Mesenchymal stem cell (in vitro differentiated cells and primary cell): ENCODE results near the gene FKBP5.

Experiments
- DNase-seq: peaks from one replicate; pipeline ENCODE4 v3.0.0-alpha.2; 2013
- H2AFZ ChIP-seq: one replicate; pipeline ENCODE4 v1.6.1; 2013; ENCODE audit warnings: low read depth, mild to moderate bottlenecking, control low read depth, inconsistent platforms, low read length, moderate library complexity
- H2AK5ac ChIP-seq: 2 replicates; pipeline ENCODE4 v1.6.1; 2013; ENCODE audit warnings: low read length, moderate library complexity, mild to moderate bottlenecking, inconsistent platforms; ENCODE audit not compliant: severe bottlenecking
- H2BK120ac ChIP-seq: one replicate; pipeline ENCODE4 v1.6.1; 2013; ENCODE audit warnings: low read depth, mild to moderate bottlenecking, inconsistent platforms, low read length, moderate library complexity
- H2BK12ac ChIP-seq, 2 experiments: one replicate each; pipeline ENCODE4 v1.6.1; 2013; ENCODE audit warnings: inconsistent platforms in 2 of 2, low read length in 2 of 2, mild to moderate bottlenecking in 2 of 2, moderate library complexity in 2 of 2, control low read depth in 1 of 2
- H2BK15ac ChIP-seq: one replicate; pipeline ENCODE4 v1.6.1; 2013; ENCODE audit warnings: mild to moderate bottlenecking, low read depth, inconsistent platforms; ENCODE audit not compliant: poor library complexity, severe bottlenecking
- H2BK5ac ChIP-seq: 2 replicates; pipeline ENCODE4 v1.6.1; 2013; ENCODE audit warnings: low read depth, mild to moderate bottlenecking, low read length, control low read depth, inconsistent platforms; ENCODE audit not compliant: poor library complexity, severe bottlenecking
- H3K14ac ChIP-seq, 2 experiments: one replicate each; pipeline ENCODE4 v1.6.1; 2013; ENCODE audit warnings: inconsistent platforms in 2 of 2, low read length in 2 of 2, control low read depth in 1 of 2, mild to moderate bottlenecking in 1 of 2, moderate library complexity in 1 of 2
- H3K18ac ChIP-seq, 2 experiments: one replicate each; pipeline ENCODE4 v1.6.1; 2013; ENCODE audit warnings: inconsistent platforms in 2 of 2, low read length in 2 of 2, control low read depth in 1 of 2, low read depth in 1 of 2, mild to moderate bottlenecking in 1 of 2
- H3K23ac ChIP-seq, 2 experiments: one replicate each; pipeline ENCODE4 v1.6.1; 2013; ENCODE audit warnings: inconsistent platforms in 2 of 2, low read length in 2 of 2, mild to moderate bottlenecking in 2 of 2, moderate library complexity in 2 of 2, control low read depth in 1 of 2
- H3K27ac ChIP-seq: 2 replicates; pipeline ENCODE4 v1.5.1; 2013; ENCODE audit warnings: mild to moderate bottlenecking, moderate library complexity, low read length, control low read depth, inconsistent platforms; ENCODE audit not compliant: poor library complexity, severe bottlenecking
- H3K27me3 ChIP-seq, 2 experiments: 2 replicates each; pipeline versions ENCODE4 v1.6.1 to v1.7.0; 2013; ENCODE audit warnings: low read length in 2 of 2, mild to moderate bottlenecking in 2 of 2, moderate library complexity in 2 of 2, control low read depth in 1 of 2, inconsistent platforms in 1 of 2; ENCODE audit not compliant: control insufficient read depth in 1 of 2, insufficient read depth in 1 of 2
- H3K36me3 ChIP-seq, 2 experiments: 2 replicates each; pipeline versions ENCODE4 v1.6.1 to v1.7.0; 2013; ENCODE audit warnings: low read length in 2 of 2, control low read depth in 1 of 2, inconsistent platforms in 1 of 2, low read depth in 1 of 2, mild to moderate bottlenecking in 1 of 2; ENCODE audit not compliant: insufficient read depth in 2 of 2, control insufficient read depth in 1 of 2
- H3K4ac ChIP-seq, 2 experiments: one replicate each; pipeline ENCODE4 v1.6.1; 2013; ENCODE audit warnings: inconsistent platforms in 2 of 2, low read length in 2 of 2, mild to moderate bottlenecking in 2 of 2, moderate library complexity in 2 of 2, control low read depth in 1 of 2, low read depth in 1 of 2
- H3K4me1 ChIP-seq: 2 replicates; pipeline ENCODE4 v1.6.1; 2013; ENCODE audit warnings: low read depth, low read length, control low read depth; ENCODE audit not compliant: control insufficient read depth, insufficient read depth
- H3K4me2 ChIP-seq: 2 replicates; pipeline ENCODE4 v1.6.1; 2013; ENCODE audit warnings: low read length, mild to moderate bottlenecking, inconsistent platforms; ENCODE audit not compliant: poor library complexity, severe bottlenecking
- H3K4me3 ChIP-seq, 2 experiments: 2 replicates each; pipeline versions ENCODE4 v1.5.1 to v1.7.0; 2013; ENCODE audit warnings: low read length in 2 of 2, mild to moderate bottlenecking in 2 of 2, control low read depth in 1 of 2, low read depth in 1 of 2; ENCODE audit not compliant: insufficient read depth in 1 of 2
- H3K79me1 ChIP-seq: replicated peaks from 2 replicates; pipeline ENCODE4 v1.6.1; 2013; ENCODE audit warnings: mild to moderate bottlenecking, control low read depth, low read length, inconsistent platforms; ENCODE audit not compliant: poor library complexity, severe bottlenecking
- H3K9ac ChIP-seq: 2 replicates; pipeline ENCODE4 v1.7.0; 2013; ENCODE audit warnings: mild to moderate bottlenecking, low read length, moderate library complexity
- H3K9me3 ChIP-seq: 2 replicates; pipeline ENCODE4 v1.7.0; 2013; ENCODE audit warnings: mild to moderate bottlenecking, low read length; ENCODE audit not compliant: control insufficient read depth
- H4K8ac ChIP-seq: one replicate; pipeline ENCODE4 v1.6.1; 2013; ENCODE audit warnings: inconsistent platforms, mild to moderate bottlenecking, low read length, moderate library complexity
- H4K91ac ChIP-seq: one replicate; pipeline ENCODE4 v1.6.1; 2013; ENCODE audit warnings: mild to moderate bottlenecking, low read length, inconsistent platforms
- WGBS: methylation state at CpG from one replicate; pipeline ENCODE4 v1.1.7; 2013; ENCODE audit warnings: mixed read lengths; 5-methylcytosine and 5-hydroxymethylcytosine counted together

Gene FKBP5

DNA sequence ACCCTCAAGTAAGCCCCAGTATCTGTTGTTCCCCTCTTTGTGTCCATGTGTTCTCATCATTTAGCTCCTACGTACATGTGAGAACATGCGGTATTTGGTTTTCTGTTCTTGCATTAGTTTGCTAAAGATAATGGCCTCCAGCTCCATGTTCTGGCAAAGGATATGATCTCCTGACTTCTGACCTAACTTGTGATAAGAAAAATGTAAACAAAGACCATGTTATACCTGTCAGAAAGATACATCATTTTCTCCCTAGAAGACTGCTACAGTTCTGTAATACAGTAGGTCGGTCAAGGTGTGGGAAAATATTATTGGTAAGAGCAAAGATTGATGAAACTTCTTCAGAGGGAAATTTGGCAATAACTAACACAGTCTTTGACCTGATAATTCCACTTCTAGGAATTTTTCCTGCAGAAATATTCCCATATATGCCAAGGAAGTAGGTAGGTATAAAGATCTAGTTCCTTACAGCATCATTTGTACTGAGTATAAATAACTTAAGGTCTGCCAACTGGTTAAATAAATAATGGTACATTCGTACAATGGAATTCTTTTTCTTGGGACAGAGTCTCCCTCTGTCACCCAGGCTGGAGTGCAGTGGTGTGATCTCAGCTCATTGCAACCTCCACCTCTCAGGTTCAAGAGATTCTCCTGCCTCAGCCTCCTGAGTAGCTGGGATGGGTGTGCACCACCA, 19.1 kb upstream of the FKBP5 start:
- no peaks in the 10 kb centered on the region for H3K36me3 ChIP-seq
- no peak overlapping the region for H2BK12ac ChIP-seq
- no peak overlapping the region for H3K18ac ChIP-seq
- no peak overlapping the region for H2AFZ ChIP-seq
- no peak overlapping the region for H4K8ac ChIP-seq
- DNase-seq, result no peak
- no peak overlapping the region for H3K23ac ChIP-seq
- no peak overlapping the region for H3K9ac ChIP-seq
- no peak overlapping the region for H3K4me3 ChIP-seq
- H3K4ac ChIP-seq, result no peak overlapping the region
- H3K27me3 ChIP-seq, result no peaks in the 10 kb centered on the region
- H3K79me1 ChIP-seq, result no peaks in the 10 kb centered on the region
- 100% methylated on average over 2 of the region's 4 CpGs for WGBS
- peaks cover 2% of the 10 kb centered on the region for H3K4me1 ChIP-seq
- no peak overlapping the region for H4K91ac ChIP-seq
- no peak overlapping the region for H3K4me2 ChIP-seq
- peaks cover 7% of the 10 kb centered on the region for H3K9me3 ChIP-seq
- H3K14ac ChIP-seq, result no peak overlapping the region
- no peak overlapping the region for H2BK120ac ChIP-seq
- no peak overlapping the region for H2AK5ac ChIP-seq
- no peak overlapping the region for H2BK15ac ChIP-seq
- no peak overlapping the region for H2BK5ac ChIP-seq
- H3K27ac ChIP-seq, result no peak overlapping the region

DNA sequence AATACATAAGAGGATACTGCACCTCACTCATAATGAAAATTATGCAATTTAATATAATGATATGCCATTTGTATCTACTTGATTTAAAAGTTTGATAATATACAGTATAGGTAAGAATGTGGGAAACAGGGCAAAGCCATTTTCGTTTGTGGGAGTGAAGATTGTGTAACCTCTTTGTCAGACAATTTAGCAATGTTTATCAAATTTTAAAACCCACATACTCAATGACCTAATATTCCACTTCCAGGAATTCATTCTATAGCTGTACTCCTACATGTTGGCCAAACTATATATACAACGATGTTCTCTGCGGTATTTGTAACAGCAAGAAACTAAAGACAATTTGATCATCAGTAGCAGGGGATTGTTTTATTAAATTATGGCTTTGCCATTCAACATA, 17.8 kb upstream of the FKBP5 start:
- H3K9me3 ChIP-seq, result peaks cover 7% of the 10 kb centered on the region
- peak; percentile 42 for DNase-seq
- no peak overlapping the region for H3K4ac ChIP-seq
- H3K18ac ChIP-seq, result no peak overlapping the region
- H3K79me1 ChIP-seq, result no peaks in the 10 kb centered on the region
- H3K27ac ChIP-seq, result no peak overlapping the region
- H3K4me2 ChIP-seq, result no peak overlapping the region
- H2BK12ac ChIP-seq, result no peak overlapping the region
- H2BK5ac ChIP-seq, result no peak overlapping the region
- H3K36me3 ChIP-seq, result no peaks in the 10 kb centered on the region
- H3K14ac ChIP-seq, result no peak overlapping the region
- no peak overlapping the region for H4K91ac ChIP-seq
- H2BK120ac ChIP-seq, result no peak overlapping the region
- no peak overlapping the region for H2AFZ ChIP-seq
- no CpG with 5 or more reads among the region's 3 CpGs for WGBS
- H3K4me1 ChIP-seq, result peaks cover 2% of the 10 kb centered on the region
- no peak overlapping the region for H4K8ac ChIP-seq
- no peak overlapping the region for H2AK5ac ChIP-seq
- no peak overlapping the region for H3K9ac ChIP-seq
- H3K23ac ChIP-seq, result no peak overlapping the region
- H2BK15ac ChIP-seq, result no peak overlapping the region
- no peaks in the 10 kb centered on the region for H3K27me3 ChIP-seq
- no peak overlapping the region for H3K4me3 ChIP-seq

DNA sequence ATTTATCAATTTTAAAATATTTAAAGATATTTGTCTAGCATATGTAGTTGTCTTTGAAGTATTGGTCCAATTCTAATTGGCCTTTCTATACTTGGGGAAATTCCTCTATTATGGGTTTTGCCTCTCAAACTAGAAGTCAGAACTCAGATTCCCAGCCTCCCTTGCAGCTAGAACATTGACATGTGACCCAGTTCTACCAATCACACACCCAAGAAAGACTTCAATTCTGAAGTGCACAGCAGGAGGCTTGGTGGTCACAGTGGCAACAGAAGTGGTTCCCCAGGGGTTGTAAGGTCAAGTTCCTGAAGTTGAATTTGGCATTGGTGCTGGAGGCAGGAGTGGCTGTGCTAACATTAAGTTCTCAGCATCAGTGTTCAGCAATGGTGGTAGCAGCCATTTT, 14.8 kb upstream of the FKBP5 start:
- no peak for DNase-seq
- peaks cover 7% of the 10 kb centered on the region for H3K9me3 ChIP-seq
- H2BK12ac ChIP-seq, result no peak overlapping the region
- H3K36me3 ChIP-seq, result no peaks in the 10 kb centered on the region
- H3K18ac ChIP-seq, result no peak overlapping the region
- no peak overlapping the region for H3K4ac ChIP-seq
- no peak overlapping the region for H4K91ac ChIP-seq
- H3K4me1 ChIP-seq, result no peaks in the 10 kb centered on the region
- H2BK5ac ChIP-seq, result no peak overlapping the region
- H2AFZ ChIP-seq, result no peak overlapping the region
- no peak overlapping the region for H3K9ac ChIP-seq
- no peaks in the 10 kb centered on the region for H3K27me3 ChIP-seq
- no peak overlapping the region for H3K14ac ChIP-seq
- no peak overlapping the region for H3K27ac ChIP-seq
- no peak overlapping the region for H2BK15ac ChIP-seq
- H4K8ac ChIP-seq, result no peak overlapping the region
- no peak overlapping the region for H2BK120ac ChIP-seq
- H2AK5ac ChIP-seq, result no peak overlapping the region
- no peak overlapping the region for H3K4me2 ChIP-seq
- no peak overlapping the region for H3K23ac ChIP-seq
- no peaks in the 10 kb centered on the region for H3K79me1 ChIP-seq
- H3K4me3 ChIP-seq, result no peak overlapping the region

DNA sequence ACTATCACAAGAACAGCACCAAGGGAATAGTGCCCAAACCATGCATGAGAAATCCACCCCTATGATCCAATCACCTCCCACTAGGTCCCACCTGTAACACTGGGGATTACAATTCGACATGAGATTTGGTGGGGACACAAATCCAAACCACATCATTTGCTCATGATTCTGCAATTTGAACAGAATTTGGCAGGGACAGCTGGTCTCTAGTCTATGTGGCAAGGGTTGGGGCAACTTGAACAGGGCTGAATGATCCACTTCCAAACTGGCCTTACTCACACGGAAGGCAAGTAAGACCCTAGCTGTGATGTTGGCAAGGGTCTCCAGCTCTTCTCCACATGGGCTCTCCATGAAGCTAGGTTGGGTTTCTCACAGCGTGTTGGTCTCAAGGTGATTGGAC, 10.1 kb upstream of the FKBP5 start:
- Histone ChIP-seq H3K23ac (no peak overlapping the region), H3K27ac (no peak overlapping the region), H2AK5ac (no peak overlapping the region), H2BK120ac (no peak overlapping the region), H3K14ac (peak overlapping the region in 1 of 2 experiments; percentile 28), H3K36me3 (no peaks in the 10 kb centered on the region), H2BK15ac (no peak overlapping the region), H3K4me1 (no peaks in the 10 kb centered on the region), H3K79me1 (no peaks in the 10 kb centered on the region), H2BK5ac (no peak overlapping the region), H3K4me3 (no peak overlapping the region), H3K27me3 (no peaks in the 10 kb centered on the region), H4K91ac (peak overlapping the region; percentile 27), H3K9ac (no peak overlapping the region), H2BK12ac (no peak overlapping the region), H2AFZ (no peak overlapping the region), H4K8ac (no peak overlapping the region), H3K18ac (no peak overlapping the region), H3K4me2 (no peak overlapping the region), H3K4ac (no peak overlapping the region), H3K9me3 (peaks cover 15% of the 10 kb centered on the region)
- no peak for DNase-seq
- 94% methylated on average over 3 of the region's 3 CpGs for WGBS
